Sigmoid colon (tissue), 7 donors: ENCODE measurements around the gene C1orf167. TPM values are rescaled to one million over a fixed set of nuclear protein-coding genes. Genes with fewer than 3 reads are reported as not detected.

ENCODE experiments used
- DNase-seq: peaks from one replicate; pipeline ENCODE4 v3.0.0-alpha.2; 2019
- H3K27ac ChIP-seq, 4 donors: fragments of 200-600 bp; sonication (generic); one replicate each; pipeline ENCODE4 v1.5.1; 2016 to 2019; ENCODE audit warnings: mild to moderate bottlenecking in 1 of 4
- H3K27me3 ChIP-seq, 3 donors: fragments of 200-600 bp; sonication (generic); one replicate each; pipeline ENCODE4 v1.5.1; 2019; ENCODE audit warnings: mild to moderate bottlenecking in 1 of 3
- H3K36me3 ChIP-seq, 4 donors: fragments of 200-600 bp; sonication (generic); one replicate each; pipeline ENCODE4 v1.5.1; 2016 to 2019
- H3K4me1 ChIP-seq, 4 donors: fragments of 200-600 bp; sonication (generic); one replicate each; pipeline ENCODE4 v1.5.1; 2017 to 2019
- H3K4me3 ChIP-seq, 4 donors: fragments of 200-600 bp; sonication (generic); one replicate each; pipeline ENCODE4 v1.5.1; 2017 to 2019; ENCODE audit warnings: mild to moderate bottlenecking in 2 of 4, moderate library complexity in 1 of 4
- H3K9me3 ChIP-seq, 4 donors: fragments of 200-600 bp in 3 of 4; sonication (generic) in 3 of 4; one replicate each; pipeline versions ENCODE4 v1.5.1 to v1.6.1; 2013 to 2019
- CTCF ChIP-seq, 4 experiments: fragments of 450-650 bp in 3 of 4; fragments of 200-600 bp in 1 of 4; IDR thresholded peaks; one replicate each; pipeline ENCODE4 v1.5.1; 2016 to 2019; ENCODE audit warnings: antibody characterized with exemption in 4 of 4, mild to moderate bottlenecking in 3 of 4, moderate library complexity in 2 of 4
- EP300 ChIP-seq, 4 donors: sonication (generic); formaldehyde crosslinking; IDR thresholded peaks; one replicate each; pipeline ENCODE4 v1.6.1; 2017; ENCODE audit warnings: antibody characterized with exemption in 4 of 4
- POLR2A ChIP-seq, 2 donors: fragments of 450-650 bp; IDR thresholded peaks; one replicate each; pipeline ENCODE4 v1.6.1; 2016; ENCODE audit warnings: antibody characterized with exemption in 2 of 2, mild to moderate bottlenecking in 2 of 2, moderate library complexity in 2 of 2
- POLR2AphosphoS5 ChIP-seq, 4 donors: sonication (generic); formaldehyde crosslinking; IDR thresholded peaks; one replicate each; pipeline ENCODE4 v1.6.1; 2017; ENCODE audit warnings: antibody characterized with exemption in 4 of 4
- WGBS, 2 donors: extraction: QIAGEN DNeasy Blood & Tissue Kit; methylation state at CpG; one replicate each; pipeline ENCODE4 v1.1.7; 2013; 5-methylcytosine and 5-hydroxymethylcytosine counted together
- intact Hi-C: fragments of 100-400 bp; cut with DNase I; formaldehyde crosslinking; loops from one replicate; pipeline ENCODE4 v1.15.1; 2023
- polyA plus RNA-seq, 3 donors: library from polyadenylated mRNA; stranded (reverse); fragments of 200-250 nt; gene quantifications; one replicate each; pipeline ENCODE4 v1.2.3, GENCODE V29; 2013
- total RNA-seq, 4 donors: library from RNA; depleted of rRNA; stranded (reverse); fragments of >200 nt; gene quantifications; one replicate each; pipeline ENCODE4 v1.1.0, GENCODE V29; 2016
- donor health status: healthy with polysubstance abuse.
- donor health status: Bipolar disorder and iron deficiency.
- donor health status: healthy.

Gene C1orf167
- total and polyA plus RNA-seq, 7 donors: 0.66 to 2.4 (median 1.7) TPM; not detected in 1

- intact Hi-C loops: loop anchor here (5.0 kb wide), 2 partner anchors 48 to 133 kb away; partner anchors contain the start of genes AGTRAP, FBXO2 and FBXO44
- TF ChIP-seq POLR2A (IDR thresholded peaks at IDR 0.05): no peak
- peak; percentile 67 to 87 (median 76) for TF ChIP-seq CTCF (IDR thresholded peaks at IDR 0.05)
- peak in 2 of 4 donors; percentile 22 to 34 for TF ChIP-seq POLR2AphosphoS5 (IDR thresholded peaks at IDR 0.05)
- no peaks in the 10 kb centered on the region for H3K27me3 ChIP-seq
- peaks cover 0 to 10% (median 2%) of the 10 kb centered on the region in 4 donors for H3K36me3 ChIP-seq
- H3K4me1 ChIP-seq: peaks cover 0 to 57% (median 48%) of the 10 kb centered on the region in 4 donors
- H3K4me3 ChIP-seq: peak overlapping the region; percentile 1 to 40 (median 24)
- H3K27ac ChIP-seq: peak overlapping the region in 3 of 4 donors; percentile 15 to 54 (median 45)
- H3K9me3 ChIP-seq: no peaks in the 10 kb centered on the region
- DNase-seq: peak; percentile 87
- WGBS, 2 donors: 5 to 11% methylated on average over 30 of the region's 30 CpGs
These were observed 23.2 kb downstream of the C1orf167 start for GRCh38 chr1:11784993-11785769.

- intact Hi-C loops: loop anchor here (5.0 kb wide), 2 partner anchors 49 to 134 kb away; partner anchors contain the start of genes AGTRAP, FBXO2 and FBXO44
- peaks cover 0 to 66% (median 58%) of the 10 kb centered on the region in 4 donors for H3K4me1 ChIP-seq
- no peak for DNase-seq
- WGBS, 2 donors: 48 to 56% methylated on average over 5 of the region's 5 CpGs
- no peaks in the 10 kb centered on the region for H3K27me3 ChIP-seq
- H3K4me3 ChIP-seq: no peak overlapping the region
- no peaks in the 10 kb centered on the region for H3K9me3 ChIP-seq
- H3K27ac ChIP-seq: peak overlapping the region in 1 of 4 donors; percentile 93
- peaks cover 0 to 14% (median 3%) of the 10 kb centered on the region in 4 donors for H3K36me3 ChIP-seq
- no peak for TF ChIP-seq CTCF (IDR thresholded peaks at IDR 0.05)
- TF ChIP-seq POLR2A (IDR thresholded peaks at IDR 0.05): no peak
- TF ChIP-seq EP300 (IDR thresholded peaks at IDR 0.05): no peak
- TF ChIP-seq POLR2AphosphoS5 (IDR thresholded peaks at IDR 0.05): no peak
These were observed 24.2 kb downstream of the C1orf167 start for GRCh38 chr1:11786168-11786567.

- Histone ChIP-seq H3K4me1 (peaks cover 0 to 76% (median 66%) of the 10 kb centered on the region in 4 donors), H3K27me3 (no peaks in the 10 kb centered on the region), H3K4me3 (peak overlapping the region in 2 of 4 donors; percentile 11 to 14), H3K36me3 (peaks cover 0 to 24% (median 5%) of the 10 kb centered on the region in 4 donors), H3K9me3 (no peaks in the 10 kb centered on the region), H3K27ac (peak overlapping the region; percentile 86 to 93 (median 88))
- TF ChIP-seq EP300 (IDR thresholded peaks at IDR 0.05): no peak
- no peak for TF ChIP-seq CTCF (IDR thresholded peaks at IDR 0.05)
- TF ChIP-seq POLR2AphosphoS5 (IDR thresholded peaks at IDR 0.05): peak in 3 of 4 donors; percentile 25 to 38 (median 31)
- TF ChIP-seq POLR2A (IDR thresholded peaks at IDR 0.05): no peak
- intact Hi-C loops: loop anchor here (5.0 kb wide), 2 partner anchors 50 to 135 kb away; partner anchors contain the start of genes AGTRAP, FBXO2 and FBXO44
- DNase-seq: peak; percentile 81
- 15 to 52% methylated on average over 16 of the region's 16 CpGs for WGBS, 2 donors
These were observed 25.3 kb downstream of the C1orf167 start for GRCh38 chr1:11787251-11787803.

- peaks cover 0 to 30% (median 7%) of the 10 kb centered on the region in 4 donors for H3K36me3 ChIP-seq
- no peaks in the 10 kb centered on the region for H3K9me3 ChIP-seq
- H3K4me3 ChIP-seq: peak overlapping the region in 1 of 4 donors; percentile 14
- TF ChIP-seq POLR2A (IDR thresholded peaks at IDR 0.05): no peak
- no peak for TF ChIP-seq CTCF (IDR thresholded peaks at IDR 0.05)
- TF ChIP-seq EP300 (IDR thresholded peaks at IDR 0.05): no peak
- no peak for TF ChIP-seq POLR2AphosphoS5 (IDR thresholded peaks at IDR 0.05)
- no peak for DNase-seq
- peak overlapping the region; percentile 86 to 93 (median 88) for H3K27ac ChIP-seq
- intact Hi-C loops: loop anchor here (5.0 kb wide), 2 partner anchors 51 to 136 kb away; partner anchors contain the start of genes AGTRAP, FBXO2 and FBXO44
- 72 to 84% methylated on average over 14 of the region's 14 CpGs for WGBS, 2 donors
- H3K4me1 ChIP-seq: peaks cover 0 to 76% (median 66%) of the 10 kb centered on the region in 4 donors
- H3K27me3 ChIP-seq: no peaks in the 10 kb centered on the region
These were observed 25.9 kb downstream of the C1orf167 start for GRCh38 chr1:11787804-11788436.
